Bronchial epithelial cell (primary cell): ENCODE measurements around the gene ARPC2. TPM values are rescaled to one million over a fixed set of nuclear protein-coding genes. Genes with fewer than 3 reads are reported as not detected.

ENCODE experiments used
- DNase-seq: peaks from one replicate; pipeline ENCODE4 v3.0.0-alpha.2; 2010; ENCODE audit warnings: low read depth
- FAIRE-seq: peaks from 2 replicates; lab custom pipeline; 2011; peaks lifted over from hg19 to GRCh38; lab: Jason Lieb, UNC
- H3K27me3 ChIP-seq: 2 replicates; pipeline ENCODE4 v1.5.1; 2011; ENCODE audit warnings: low read length; ENCODE audit not compliant: control insufficient read depth, insufficient read depth
- H3K36me3 ChIP-seq: 2 replicates; pipeline ENCODE4 v1.5.1; 2011; ENCODE audit warnings: low read length; ENCODE audit not compliant: control insufficient read depth, insufficient read depth
- H3K4me3 ChIP-seq: 2 replicates; pipeline ENCODE4 v1.5.1; 2011; ENCODE audit warnings: mild to moderate bottlenecking, low read depth, low read length, control low read depth
- total RNA-seq: library from RNA; depleted of rRNA; stranded (reverse); fragments of >200 nt; gene quantifications from 2 replicates; pipeline ENCODE4 v1.2.1, GENCODE V29; 2014
- TF ChIP-seq, protein P1 (sequence below): IDR thresholded peaks from 2 replicates; pipeline ENCODE4 v1.5.1; 2011; ENCODE audit warnings: mild to moderate bottlenecking, moderate library complexity, low read length, control low read depth, inconsistent platforms; ENCODE audit not compliant: insufficient read depth, severe bottlenecking

The ARPC2 gene
- total RNA-seq, 1 donor from 2014 or later = 504 TPM

GRCh38 chr2:218261423-218262236, 44.6 kb downstream of the ARPC2 start:
- peak; percentile 43 for FAIRE-seq
- peaks cover 13% of the 10 kb centered on the region for H3K36me3 ChIP-seq
- TF ChIP-seq, protein P1, sequence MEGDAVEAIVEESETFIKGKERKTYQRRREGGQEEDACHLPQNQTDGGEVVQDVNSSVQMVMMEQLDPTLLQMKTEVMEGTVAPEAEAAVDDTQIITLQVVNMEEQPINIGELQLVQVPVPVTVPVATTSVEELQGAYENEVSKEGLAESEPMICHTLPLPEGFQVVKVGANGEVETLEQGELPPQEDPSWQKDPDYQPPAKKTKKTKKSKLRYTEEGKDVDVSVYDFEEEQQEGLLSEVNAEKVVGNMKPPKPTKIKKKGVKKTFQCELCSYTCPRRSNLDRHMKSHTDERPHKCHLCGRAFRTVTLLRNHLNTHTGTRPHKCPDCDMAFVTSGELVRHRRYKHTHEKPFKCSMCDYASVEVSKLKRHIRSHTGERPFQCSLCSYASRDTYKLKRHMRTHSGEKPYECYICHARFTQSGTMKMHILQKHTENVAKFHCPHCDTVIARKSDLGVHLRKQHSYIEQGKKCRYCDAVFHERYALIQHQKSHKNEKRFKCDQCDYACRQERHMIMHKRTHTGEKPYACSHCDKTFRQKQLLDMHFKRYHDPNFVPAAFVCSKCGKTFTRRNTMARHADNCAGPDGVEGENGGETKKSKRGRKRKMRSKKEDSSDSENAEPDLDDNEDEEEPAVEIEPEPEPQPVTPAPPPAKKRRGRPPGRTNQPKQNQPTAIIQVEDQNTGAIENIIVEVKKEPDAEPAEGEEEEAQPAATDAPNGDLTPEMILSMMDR = no peak
- no peak for DNase-seq
- H3K4me3 ChIP-seq = no peak overlapping the region
- no peaks in the 10 kb centered on the region for H3K27me3 ChIP-seq

GRCh38 chr2:218262237-218262600, 45.2 kb downstream of the ARPC2 start:
- TF ChIP-seq, protein P1 = no peak
- Histone ChIP-seq H3K36me3 (peaks cover 18% of the 10 kb centered on the region), H3K4me3 (no peak overlapping the region), H3K27me3 (no peaks in the 10 kb centered on the region)
- FAIRE-seq (no peak), DNase-seq (no peak)

- Histone ChIP-seq H3K4me3 (no peak overlapping the region), H3K36me3 (peaks cover 21% of the 10 kb centered on the region), H3K27me3 (no peaks in the 10 kb centered on the region)
- FAIRE-seq = no peak
- TF ChIP-seq, protein P1 = no peak
- DNase-seq = no peak
Measured at GRCh38 chr2:218262631-218263586, 45.9 kb downstream of the ARPC2 start.

- no peak for FAIRE-seq
- Histone ChIP-seq H3K27me3 (no peaks in the 10 kb centered on the region), H3K4me3 (no peak overlapping the region), H3K36me3 (peaks cover 21% of the 10 kb centered on the region)
- TF ChIP-seq, protein P1 = no peak
- no peak for DNase-seq
Measured at GRCh38 chr2:218263817-218264641, 47.0 kb downstream of the ARPC2 start.

GRCh38 chr2:218264773-218265561, 48.0 kb downstream of the ARPC2 start:
- FAIRE-seq (no peak), DNase-seq (no peak)
- Histone ChIP-seq H3K4me3 (no peak overlapping the region), H3K36me3 (peaks cover 21% of the 10 kb centered on the region), H3K27me3 (no peaks in the 10 kb centered on the region)
- TF ChIP-seq, protein P1 = no peak
